ENCODE data around the gene CACNB4.

GRCh38 chr2:151860210-151860609 lies 238.6 kb downstream of the CACNB4 start:
- TF ChIP-seq CTCF (conservative IDR thresholded peaks at IDR 0.05; ENCODE audit: low read length) (no peak), EZH2phosphoT487 (IDR thresholded peaks at IDR 0.05; ENCODE audit: borderline replicate concordance) (no peak)

Data from Loucy (cell line).